GM12872 (cell line): ENCODE results near the gene TRIM38.
A peak's percentile ranks its signal among the peaks of the same experiment; 100 is the strongest.

Experiments used
- CTCF ChIP-seq: IDR thresholded peaks from 3 replicates; pipeline ENCODE4 v1.5.1; 2011; ENCODE audit warnings: low read depth, mild to moderate bottlenecking, low read length, moderate library complexity; ENCODE audit not compliant: insufficient read depth

TRIM38 gene

GRCh38 chr6:26025047-26025893 is 62.7 kb downstream of the TRIM38 start:
- TF ChIP-seq CTCF: no peak

- peak; percentile 90 for TF ChIP-seq CTCF
These were observed 63.6 kb downstream of the TRIM38 start for GRCh38 chr6:26025894-26026832.

- TF ChIP-seq CTCF: no peak
These were observed 64.4 kb downstream of the TRIM38 start for GRCh38 chr6:26026833-26027490.

- no peak for TF ChIP-seq CTCF
These were observed 65.0 kb downstream of the TRIM38 start for GRCh38 chr6:26027491-26028211.

- no peak for TF ChIP-seq CTCF
These were observed 65.7 kb downstream of the TRIM38 start for GRCh38 chr6:26028212-26028745.

- no peak for TF ChIP-seq CTCF
These were observed 66.4 kb downstream of the TRIM38 start for GRCh38 chr6:26028746-26029569.
